ENCODE data around the gene GPR153. TPM values are rescaled to one million over a fixed set of nuclear protein-coding genes. Genes with fewer than 3 reads are reported as not detected.

The GPR153 gene
- polyA plus RNA-seq, 2 donors: 2.7 to 3.9 TPM

DNA sequence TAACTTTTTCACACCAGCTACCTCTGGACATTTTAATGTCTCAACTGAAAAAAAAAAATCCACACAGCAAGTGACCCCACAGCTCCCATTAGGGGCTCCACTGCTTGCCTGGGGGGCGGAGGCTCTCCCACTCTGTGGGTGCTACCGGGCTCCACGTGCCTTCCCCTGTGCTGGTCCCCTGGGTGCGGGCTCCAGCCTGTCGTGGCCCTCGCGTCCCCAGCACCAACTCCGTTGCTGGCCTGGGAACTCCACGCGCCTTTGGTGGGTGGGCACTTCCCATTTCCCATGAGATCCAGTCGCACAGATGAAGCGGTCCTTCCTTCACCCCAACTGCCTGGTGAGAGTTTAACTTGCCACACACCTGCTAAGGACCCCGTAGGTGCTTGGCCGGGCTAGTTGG, 27.1 kb upstream of the GPR153 start:
- Histone ChIP-seq H3K4me1 (ENCODE audit: control insufficient read depth in 2 of 2, insufficient read depth in 2 of 2, low read length in 1 of 2) (peaks cover 3 to 4% of the 10 kb centered on the region in 2 donors), H3K9me3 (ENCODE audit: control insufficient read depth in 2 of 2, insufficient read depth in 1 of 2, low read depth in 1 of 2, low read length in 1 of 2) (no peaks in the 10 kb centered on the region), H3K27me3 (ENCODE audit: control insufficient read depth in 1 of 2, insufficient read depth in 2 of 2, low read length in 2 of 2) (no peaks in the 10 kb centered on the region), H3K4me3 (ENCODE audit: low read depth in 1 of 2, low read length in 2 of 2) (no peak overlapping the region), H3K27ac (ENCODE audit: low read depth in 2 of 2, low read length in 1 of 2) (no peak overlapping the region), H3K36me3 (ENCODE audit: control insufficient read depth in 2 of 2, insufficient read depth in 2 of 2, low read length in 1 of 2) (peaks cover 0 to 3% of the 10 kb centered on the region in 2 donors)
- WGBS, 2 donors: 80 to 86% methylated on average over 14 of the region's 14 CpGs

DNA sequence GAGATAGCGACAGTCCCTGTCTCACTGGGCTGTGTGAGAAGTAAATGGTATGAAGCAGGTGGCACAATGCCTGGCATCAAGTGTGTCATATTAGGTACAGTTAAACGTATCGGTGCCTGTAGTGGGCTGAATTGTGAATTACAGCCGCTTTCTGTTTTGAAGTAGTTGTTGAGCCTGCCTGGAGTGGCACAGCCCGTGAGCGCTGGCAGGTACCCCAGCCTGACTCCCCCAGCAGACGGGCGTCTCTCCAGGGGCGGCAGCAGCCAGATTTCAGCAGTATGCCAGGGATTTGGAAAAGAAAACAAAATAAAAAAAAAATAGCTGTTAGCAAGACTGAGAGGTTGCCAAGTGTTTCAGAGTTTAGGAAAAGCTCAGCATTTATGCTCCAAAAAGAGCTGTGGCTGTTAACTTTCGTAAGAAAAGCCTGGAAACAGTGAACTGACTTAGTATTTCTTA, 26.6 kb upstream of the GPR153 start:
- Histone ChIP-seq H3K27ac (ENCODE audit: low read depth in 2 of 2, low read length in 1 of 2) (no peak overlapping the region), H3K9me3 (ENCODE audit: control insufficient read depth in 2 of 2, insufficient read depth in 1 of 2, low read depth in 1 of 2, low read length in 1 of 2) (no peaks in the 10 kb centered on the region), H3K4me1 (ENCODE audit: control insufficient read depth in 2 of 2, insufficient read depth in 2 of 2, low read length in 1 of 2) (peaks cover 3 to 4% of the 10 kb centered on the region in 2 donors), H3K4me3 (ENCODE audit: low read depth in 1 of 2, low read length in 2 of 2) (no peak overlapping the region), H3K27me3 (ENCODE audit: control insufficient read depth in 1 of 2, insufficient read depth in 2 of 2, low read length in 2 of 2) (no peaks in the 10 kb centered on the region), H3K36me3 (ENCODE audit: control insufficient read depth in 2 of 2, insufficient read depth in 2 of 2, low read length in 1 of 2) (peaks cover 0 to 3% of the 10 kb centered on the region in 2 donors)
- 45 to 55% methylated on average over 10 of the region's 10 CpGs for WGBS, 2 donors

DNA sequence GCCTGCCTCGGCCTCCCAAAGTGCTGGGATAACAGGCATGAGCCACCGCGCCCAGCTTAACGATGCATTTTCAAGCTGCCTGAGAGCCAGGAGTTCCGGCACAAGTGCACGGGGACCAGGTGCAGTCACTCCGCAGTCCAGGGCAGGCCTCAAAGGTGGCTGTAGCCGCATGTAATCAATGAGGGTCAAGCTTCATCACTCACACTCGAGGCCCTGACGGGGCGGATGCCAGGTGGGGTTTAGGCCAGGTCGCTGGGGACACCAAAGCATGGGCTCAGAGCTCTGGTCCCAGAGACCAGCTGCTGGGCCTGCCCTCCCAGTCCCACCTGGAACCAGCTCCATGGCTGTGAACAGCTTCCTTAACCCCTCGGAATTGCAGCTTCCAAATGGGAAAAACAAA, 26.1 kb upstream of the GPR153 start:
- H3K4me1 ChIP-seq (ENCODE audit: control insufficient read depth in 2 of 2, insufficient read depth in 2 of 2, low read length in 1 of 2): peaks cover 3 to 4% of the 10 kb centered on the region in 2 donors
- WGBS, 2 donors: 79 to 80% methylated on average over 13 of the region's 13 CpGs
- no peaks in the 10 kb centered on the region for H3K9me3 ChIP-seq (ENCODE audit: control insufficient read depth in 2 of 2, insufficient read depth in 1 of 2, low read depth in 1 of 2, low read length in 1 of 2)
- no peaks in the 10 kb centered on the region for H3K27me3 ChIP-seq (ENCODE audit: control insufficient read depth in 1 of 2, insufficient read depth in 2 of 2, low read length in 2 of 2)
- H3K27ac ChIP-seq (ENCODE audit: low read depth in 2 of 2, low read length in 1 of 2): no peak overlapping the region
- peaks cover 0 to 3% of the 10 kb centered on the region in 2 donors for H3K36me3 ChIP-seq (ENCODE audit: control insufficient read depth in 2 of 2, insufficient read depth in 2 of 2, low read length in 1 of 2)
- H3K4me3 ChIP-seq (ENCODE audit: low read depth in 1 of 2, low read length in 2 of 2): no peak overlapping the region

DNA sequence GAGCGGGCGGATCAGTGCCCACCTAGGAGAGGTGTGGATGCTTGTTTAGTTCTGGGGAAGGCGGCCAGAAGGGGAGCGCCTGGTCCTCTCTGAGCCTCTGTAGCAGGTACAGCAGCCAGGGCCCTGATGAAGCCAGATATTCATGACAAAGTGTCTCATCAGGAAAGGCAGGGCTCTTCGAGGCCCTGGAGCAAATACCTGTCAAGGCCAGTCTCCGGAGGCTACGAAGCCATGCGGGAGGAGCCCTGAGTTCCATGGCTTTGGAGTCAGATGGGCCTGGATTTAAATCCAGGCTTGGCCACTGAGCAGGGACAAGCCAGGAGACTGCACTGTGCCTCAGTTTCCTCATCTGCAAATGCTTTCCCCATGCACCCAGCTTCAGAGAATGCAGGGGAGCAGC, 25.4 kb upstream of the GPR153 start:
- Histone ChIP-seq H3K4me3 (ENCODE audit: low read depth in 1 of 2, low read length in 2 of 2) (no peak overlapping the region), H3K27ac (ENCODE audit: low read depth in 2 of 2, low read length in 1 of 2) (no peak overlapping the region), H3K9me3 (ENCODE audit: control insufficient read depth in 2 of 2, insufficient read depth in 1 of 2, low read depth in 1 of 2, low read length in 1 of 2) (no peaks in the 10 kb centered on the region), H3K36me3 (ENCODE audit: control insufficient read depth in 2 of 2, insufficient read depth in 2 of 2, low read length in 1 of 2) (peaks cover 0 to 2% of the 10 kb centered on the region in 2 donors), H3K4me1 (ENCODE audit: control insufficient read depth in 2 of 2, insufficient read depth in 2 of 2, low read length in 1 of 2) (peaks cover 3 to 7% of the 10 kb centered on the region in 2 donors), H3K27me3 (ENCODE audit: control insufficient read depth in 1 of 2, insufficient read depth in 2 of 2, low read length in 2 of 2) (no peaks in the 10 kb centered on the region)
- 91 to 92% methylated on average over 8 of the region's 8 CpGs for WGBS, 2 donors

DNA sequence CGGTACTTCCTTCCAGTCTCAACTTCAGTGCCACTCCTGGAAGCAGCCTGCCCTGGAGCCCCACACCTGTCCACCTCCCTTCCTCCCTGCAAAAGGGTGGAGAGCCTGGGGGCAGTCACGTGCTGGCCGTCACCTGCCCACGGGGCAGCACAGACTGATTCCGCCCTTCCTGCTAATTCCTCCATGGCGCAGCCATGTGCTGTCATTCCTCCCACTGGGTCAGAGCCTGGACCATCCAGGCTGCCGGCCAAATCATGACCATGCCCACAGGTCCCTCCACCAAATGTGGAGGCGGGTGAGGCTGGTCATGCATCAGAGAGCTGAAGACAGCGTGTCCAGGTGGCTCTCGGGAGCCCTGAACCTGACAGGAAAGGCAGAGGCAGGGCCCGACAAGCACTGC, 24.4 kb upstream of the GPR153 start:
- Histone ChIP-seq H3K4me3 (ENCODE audit: low read depth in 1 of 2, low read length in 2 of 2) (no peak overlapping the region), H3K27me3 (ENCODE audit: control insufficient read depth in 1 of 2, insufficient read depth in 2 of 2, low read length in 2 of 2) (no peaks in the 10 kb centered on the region), H3K9me3 (ENCODE audit: control insufficient read depth in 2 of 2, insufficient read depth in 1 of 2, low read depth in 1 of 2, low read length in 1 of 2) (no peaks in the 10 kb centered on the region), H3K27ac (ENCODE audit: low read depth in 2 of 2, low read length in 1 of 2) (no peak overlapping the region), H3K4me1 (ENCODE audit: control insufficient read depth in 2 of 2, insufficient read depth in 2 of 2, low read length in 1 of 2) (peaks cover 3 to 7% of the 10 kb centered on the region in 2 donors), H3K36me3 (ENCODE audit: control insufficient read depth in 2 of 2, insufficient read depth in 2 of 2, low read length in 1 of 2) (peaks cover 0 to 2% of the 10 kb centered on the region in 2 donors)
- 90 to 94% methylated on average over 11 of the region's 11 CpGs for WGBS, 2 donors

DNA sequence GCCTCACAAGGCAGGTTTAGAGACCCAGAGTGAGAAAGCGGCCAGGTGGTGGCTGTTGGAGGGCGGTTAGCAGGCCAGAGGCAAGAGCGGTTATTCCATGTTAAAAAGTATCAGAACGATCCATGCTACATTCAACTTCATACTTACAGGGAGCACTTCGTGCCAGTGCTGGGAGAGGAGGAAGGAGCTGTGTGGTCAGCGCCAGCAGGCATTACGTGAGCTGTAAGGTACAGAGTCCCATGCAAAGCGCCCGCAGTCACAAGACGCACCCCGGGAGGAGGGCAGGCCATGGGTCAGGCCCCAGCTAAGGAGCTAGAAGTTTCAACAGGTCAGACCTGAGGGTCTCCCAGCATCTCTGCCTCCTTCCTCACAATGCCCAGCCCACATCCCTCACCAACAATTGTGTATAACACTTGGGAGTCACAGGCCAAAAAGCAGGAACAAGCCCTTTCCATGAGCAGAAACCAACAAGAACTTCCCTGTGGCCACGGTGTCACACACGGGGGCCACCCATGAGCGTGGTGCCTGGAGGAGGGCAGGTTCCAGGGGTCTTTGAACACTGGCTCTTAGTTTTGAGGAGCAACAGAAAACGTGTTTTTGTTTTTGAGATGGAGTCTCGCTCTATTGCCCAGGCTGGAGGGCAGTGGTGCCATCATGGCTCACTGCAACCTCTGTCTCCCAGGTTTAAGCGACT, 21.8 kb upstream of the GPR153 start:
- 92 to 95% methylated on average over 17 of the region's 17 CpGs for WGBS, 2 donors
- Histone ChIP-seq H3K9me3 (ENCODE audit: control insufficient read depth in 2 of 2, insufficient read depth in 1 of 2, low read depth in 1 of 2, low read length in 1 of 2) (no peaks in the 10 kb centered on the region), H3K36me3 (ENCODE audit: control insufficient read depth in 2 of 2, insufficient read depth in 2 of 2, low read length in 1 of 2) (peaks cover 0 to 6% of the 10 kb centered on the region in 2 donors), H3K4me3 (ENCODE audit: low read depth in 1 of 2, low read length in 2 of 2) (no peak overlapping the region), H3K27ac (ENCODE audit: low read depth in 2 of 2, low read length in 1 of 2) (no peak overlapping the region), H3K4me1 (ENCODE audit: control insufficient read depth in 2 of 2, insufficient read depth in 2 of 2, low read length in 1 of 2) (peaks cover 3% of the 10 kb centered on the region in 2 donors), H3K27me3 (ENCODE audit: control insufficient read depth in 1 of 2, insufficient read depth in 2 of 2, low read length in 2 of 2) (no peaks in the 10 kb centered on the region)

DNA sequence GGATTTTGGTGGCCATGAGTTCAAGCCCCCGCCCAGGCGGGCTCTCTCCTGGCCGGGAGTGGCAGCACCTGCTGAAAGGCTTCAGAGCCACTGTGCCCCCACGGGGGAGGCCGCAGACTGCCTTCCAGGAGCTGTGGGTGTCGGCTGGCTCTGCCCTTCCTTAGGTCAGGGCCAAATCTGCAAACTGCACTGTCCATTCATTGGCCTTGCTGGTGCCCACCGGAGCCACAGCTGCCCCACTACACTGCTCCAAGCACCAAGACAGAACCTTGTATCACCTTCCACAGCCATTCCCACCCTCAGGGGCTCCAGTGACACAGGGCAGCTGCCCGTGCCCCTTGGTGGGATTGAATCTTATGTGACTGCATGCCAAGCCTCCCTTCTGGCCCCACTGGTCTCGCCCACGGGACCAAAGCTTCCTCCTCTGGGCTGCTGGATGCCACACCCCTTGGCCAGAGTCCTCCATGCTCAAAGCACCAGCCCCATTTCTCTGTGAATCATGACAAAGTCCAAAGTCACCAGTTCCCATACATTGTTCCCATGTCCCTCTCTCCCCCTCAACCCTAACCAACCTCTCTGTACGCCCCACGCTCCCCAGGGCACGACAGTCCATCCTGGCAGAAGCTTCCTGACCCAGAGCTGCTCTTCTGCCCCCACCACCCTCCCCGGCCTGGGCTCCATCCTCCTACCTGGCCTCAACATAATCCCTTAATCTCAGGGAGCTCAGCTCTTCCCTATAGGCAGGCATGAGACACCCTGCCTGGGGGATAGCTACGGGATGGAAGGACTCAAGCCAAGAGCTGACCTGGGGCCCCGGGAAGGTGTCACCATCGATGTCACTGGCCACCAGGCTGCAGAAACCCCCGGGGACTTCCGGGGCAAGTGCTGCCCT, 20.9 kb upstream of the GPR153 start:
- H3K36me3 ChIP-seq (ENCODE audit: control insufficient read depth in 2 of 2, insufficient read depth in 2 of 2, low read length in 1 of 2): peaks cover 0 to 6% of the 10 kb centered on the region in 2 donors
- H3K9me3 ChIP-seq (ENCODE audit: control insufficient read depth in 2 of 2, insufficient read depth in 1 of 2, low read depth in 1 of 2, low read length in 1 of 2): no peaks in the 10 kb centered on the region
- H3K4me3 ChIP-seq (ENCODE audit: low read depth in 1 of 2, low read length in 2 of 2): no peak overlapping the region
- WGBS, 2 donors: 74 to 84% methylated on average over 19 of the region's 19 CpGs
- peaks cover 3 to 5% of the 10 kb centered on the region in 2 donors for H3K4me1 ChIP-seq (ENCODE audit: control insufficient read depth in 2 of 2, insufficient read depth in 2 of 2, low read length in 1 of 2)
- H3K27ac ChIP-seq (ENCODE audit: low read depth in 2 of 2, low read length in 1 of 2): no peak overlapping the region
- no peaks in the 10 kb centered on the region for H3K27me3 ChIP-seq (ENCODE audit: control insufficient read depth in 1 of 2, insufficient read depth in 2 of 2, low read length in 2 of 2)

DNA sequence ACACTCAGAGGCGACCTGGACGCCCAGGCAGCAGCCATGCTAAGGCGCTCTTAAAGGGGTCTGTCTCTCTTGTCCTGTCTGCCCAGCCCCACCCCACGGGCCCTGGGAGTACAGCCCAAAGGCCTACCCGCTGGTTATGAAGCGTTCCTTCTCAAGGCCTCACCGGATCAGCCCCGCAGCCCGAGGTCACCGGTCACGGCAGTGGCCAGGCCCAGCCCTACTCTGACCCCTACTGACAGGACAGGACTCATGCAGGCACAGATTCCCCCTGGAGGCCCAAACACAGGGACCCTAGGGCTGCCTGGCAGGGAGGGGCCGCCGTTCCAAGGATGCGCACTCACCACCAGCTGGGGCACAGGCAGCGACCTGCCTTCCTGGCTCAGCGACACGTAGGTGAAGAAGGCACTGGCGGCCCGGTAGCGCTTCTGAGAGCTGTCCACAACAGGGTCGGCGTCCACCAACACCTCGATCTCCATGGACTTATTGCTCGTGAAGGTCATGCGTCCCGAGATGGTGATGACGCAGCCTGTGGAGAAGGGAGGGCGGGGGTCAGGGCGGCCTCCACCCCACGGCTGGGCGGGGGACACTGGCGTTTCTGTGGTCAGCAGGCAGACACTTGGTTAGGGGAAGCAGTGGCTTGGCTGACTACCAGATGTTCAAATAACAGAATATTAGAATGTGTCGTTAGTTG, 20.0 kb upstream of the GPR153 start:
- H3K27ac ChIP-seq (ENCODE audit: low read depth in 2 of 2, low read length in 1 of 2): no peak overlapping the region
- peaks cover 0 to 6% of the 10 kb centered on the region in 2 donors for H3K36me3 ChIP-seq (ENCODE audit: control insufficient read depth in 2 of 2, insufficient read depth in 2 of 2, low read length in 1 of 2)
- H3K27me3 ChIP-seq (ENCODE audit: control insufficient read depth in 1 of 2, insufficient read depth in 2 of 2, low read length in 2 of 2): no peaks in the 10 kb centered on the region
- peaks cover 6% of the 10 kb centered on the region in 2 donors for H3K4me1 ChIP-seq (ENCODE audit: control insufficient read depth in 2 of 2, insufficient read depth in 2 of 2, low read length in 1 of 2)
- H3K9me3 ChIP-seq (ENCODE audit: control insufficient read depth in 2 of 2, insufficient read depth in 1 of 2, low read depth in 1 of 2, low read length in 1 of 2): no peaks in the 10 kb centered on the region
- no peak overlapping the region for H3K4me3 ChIP-seq (ENCODE audit: low read depth in 1 of 2, low read length in 2 of 2)
- 84 to 85% methylated on average over 33 of the region's 33 CpGs for WGBS, 2 donors

DNA sequence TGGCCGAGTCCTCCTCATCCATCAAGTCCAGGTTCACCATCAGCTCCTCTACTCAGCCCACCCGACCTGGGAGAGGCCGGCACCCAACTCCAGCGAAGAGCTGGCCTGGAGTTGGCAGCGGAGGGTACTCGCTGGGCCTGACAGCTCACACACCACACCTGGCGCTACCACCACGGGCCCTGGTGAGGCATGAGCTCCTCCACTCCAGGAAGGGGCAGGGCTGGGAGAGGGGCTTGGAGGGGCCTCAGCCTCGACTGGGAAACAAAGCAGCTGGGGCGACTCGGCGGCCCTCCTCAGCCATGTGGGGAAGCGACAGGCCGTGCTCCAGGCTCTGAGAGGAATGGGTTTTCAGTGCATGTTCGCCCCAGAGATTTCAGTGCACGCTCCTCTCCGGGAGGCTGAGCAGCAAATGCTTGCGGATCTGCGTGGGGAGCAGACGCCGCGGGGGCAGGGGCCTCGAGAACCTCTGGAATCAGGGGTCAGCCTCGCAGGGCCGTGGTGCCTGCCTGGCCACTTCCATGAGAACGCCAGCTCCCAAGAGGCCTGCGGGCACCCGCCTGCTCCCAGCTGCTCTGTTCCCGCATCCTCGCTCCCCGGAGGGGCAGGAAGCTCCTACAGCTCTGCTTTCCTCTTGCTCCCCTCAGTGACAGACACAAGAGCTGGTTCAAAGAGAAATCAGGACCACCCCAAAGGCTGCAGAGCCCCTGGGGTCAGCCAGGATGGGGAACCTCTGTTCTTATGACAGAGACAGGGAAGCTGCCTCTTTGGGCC, 18.9 kb upstream of the GPR153 start:
- H3K27ac ChIP-seq (ENCODE audit: low read depth in 2 of 2, low read length in 1 of 2): no peak overlapping the region
- 93% methylated on average over 28 to 31 of the region's 31 CpGs for WGBS, 2 donors
- H3K9me3 ChIP-seq (ENCODE audit: control insufficient read depth in 2 of 2, insufficient read depth in 1 of 2, low read depth in 1 of 2, low read length in 1 of 2): no peaks in the 10 kb centered on the region
- H3K4me3 ChIP-seq (ENCODE audit: low read depth in 1 of 2, low read length in 2 of 2): no peak overlapping the region
- peaks cover 0 to 4% of the 10 kb centered on the region in 2 donors for H3K36me3 ChIP-seq (ENCODE audit: control insufficient read depth in 2 of 2, insufficient read depth in 2 of 2, low read length in 1 of 2)
- no peaks in the 10 kb centered on the region for H3K27me3 ChIP-seq (ENCODE audit: control insufficient read depth in 1 of 2, insufficient read depth in 2 of 2, low read length in 2 of 2)
- peaks cover 3 to 7% of the 10 kb centered on the region in 2 donors for H3K4me1 ChIP-seq (ENCODE audit: control insufficient read depth in 2 of 2, insufficient read depth in 2 of 2, low read length in 1 of 2)
